Trophoblast cell (in vitro differentiated cells and primary cell): ENCODE results near the gene REP15.

Experiments
- DNase-seq, 2 donors: peaks; one replicate each; pipeline ENCODE4 v3.0.0-alpha.2; 2016
- H2AFZ ChIP-seq: 2 replicates; pipeline ENCODE4 v1.6.1; 2013; ENCODE audit warnings: low read length, moderate library complexity, mild to moderate bottlenecking; ENCODE audit not compliant: insufficient read depth, poor library complexity
- H2AK5ac ChIP-seq: 2 replicates; pipeline ENCODE4 v1.6.1; 2013; ENCODE audit warnings: mild to moderate bottlenecking, low read length
- H2BK120ac ChIP-seq: 2 replicates; pipeline ENCODE4 v1.6.1; 2013; ENCODE audit warnings: low read length, mild to moderate bottlenecking, moderate library complexity; ENCODE audit not compliant: insufficient read depth, poor library complexity
- H2BK12ac ChIP-seq: 2 replicates; pipeline ENCODE4 v1.6.1; 2013; ENCODE audit warnings: mild to moderate bottlenecking, low read length, moderate library complexity
- H2BK5ac ChIP-seq: 2 replicates; pipeline ENCODE4 v1.6.1; 2013; ENCODE audit warnings: low read length, low read depth, moderate library complexity, mild to moderate bottlenecking; ENCODE audit not compliant: poor library complexity
- H3K14ac ChIP-seq: 2 replicates; pipeline ENCODE4 v1.6.1; 2013; ENCODE audit warnings: mild to moderate bottlenecking, low read length
- H3K18ac ChIP-seq: 2 replicates; pipeline ENCODE4 v1.6.1; 2013; ENCODE audit warnings: mild to moderate bottlenecking, low read length
- H3K23ac ChIP-seq: 2 replicates; pipeline ENCODE4 v1.6.1; 2013; ENCODE audit warnings: low read length
- H3K27ac ChIP-seq: 2 replicates; pipeline ENCODE4 v1.5.1; 2013; ENCODE audit warnings: low read depth, mild to moderate bottlenecking, inconsistent platforms, low read length, moderate library complexity
- H3K27me3 ChIP-seq: 2 replicates; pipeline ENCODE4 v1.6.1; 2013; ENCODE audit warnings: inconsistent platforms, mild to moderate bottlenecking, low read length, moderate library complexity; ENCODE audit not compliant: insufficient read depth
- H3K36me3 ChIP-seq, 2 experiments: 1 replicate in 1 of 2; 2 replicates in 1 of 2; pipeline ENCODE4 v1.6.1; 2013; ENCODE audit warnings: low read length in 2 of 2, mild to moderate bottlenecking in 2 of 2, moderate library complexity in 1 of 2; ENCODE audit not compliant: insufficient read depth in 2 of 2, control insufficient read depth in 1 of 2
- H3K4ac ChIP-seq: 2 replicates; pipeline ENCODE4 v1.6.1; 2013; ENCODE audit warnings: low read depth, mild to moderate bottlenecking, low read length, moderate library complexity
- H3K4me1 ChIP-seq, 2 experiments: 1 replicate in 1 of 2; 2 replicates in 1 of 2; pipeline ENCODE4 v1.6.1; 2013; ENCODE audit warnings: low read length in 2 of 2, mild to moderate bottlenecking in 2 of 2, moderate library complexity in 1 of 2; ENCODE audit not compliant: insufficient read depth in 2 of 2, control insufficient read depth in 1 of 2
- H3K4me2 ChIP-seq: 2 replicates; pipeline ENCODE4 v1.6.1; 2013; ENCODE audit warnings: inconsistent platforms, mild to moderate bottlenecking, low read length, moderate library complexity
- H3K4me3 ChIP-seq: 2 replicates; pipeline ENCODE4 v1.5.1; 2013; ENCODE audit warnings: mild to moderate bottlenecking, low read depth, low read length, inconsistent platforms
- H3K79me1 ChIP-seq: one replicate; pipeline ENCODE4 v1.6.1; 2013; ENCODE audit warnings: low read length
- H3K79me2 ChIP-seq: 2 replicates; pipeline ENCODE4 v1.6.1; 2013; ENCODE audit warnings: low read length, mild to moderate bottlenecking; ENCODE audit not compliant: control insufficient read depth, insufficient read depth, poor library complexity
- H3K9ac ChIP-seq: 2 replicates; pipeline ENCODE4 v1.6.1; 2013; ENCODE audit warnings: mild to moderate bottlenecking, low read length
- H3K9me3 ChIP-seq: 2 replicates; pipeline ENCODE4 v1.6.1; 2013; ENCODE audit warnings: low read depth, mild to moderate bottlenecking, control low read depth, inconsistent platforms, low read length; ENCODE audit not compliant: insufficient read depth
- H4K12ac ChIP-seq: 2 replicates; pipeline ENCODE4 v1.6.1; 2013; ENCODE audit warnings: low read depth, mild to moderate bottlenecking, low read length, moderate library complexity
- H4K8ac ChIP-seq: 2 replicates; pipeline ENCODE4 v1.6.1; 2013; ENCODE audit warnings: low read depth, mild to moderate bottlenecking, low read length, moderate library complexity
- H4K91ac ChIP-seq: one replicate; pipeline ENCODE4 v1.6.1; 2013; ENCODE audit warnings: low read depth, mild to moderate bottlenecking, low read length, moderate library complexity
- WGBS: extraction: QIAGEN DNeasy Blood & Tissue Kit; methylation state at CpG from one replicate; pipeline ENCODE4 v1.1.7; 2013; ENCODE audit warnings: missing lambda C conversion rate; ENCODE audit not compliant: insufficient read length, insufficient coverage; ENCODE audit errors: extremely low coverage; 5-methylcytosine and 5-hydroxymethylcytosine counted together

REP15 gene

DNA sequence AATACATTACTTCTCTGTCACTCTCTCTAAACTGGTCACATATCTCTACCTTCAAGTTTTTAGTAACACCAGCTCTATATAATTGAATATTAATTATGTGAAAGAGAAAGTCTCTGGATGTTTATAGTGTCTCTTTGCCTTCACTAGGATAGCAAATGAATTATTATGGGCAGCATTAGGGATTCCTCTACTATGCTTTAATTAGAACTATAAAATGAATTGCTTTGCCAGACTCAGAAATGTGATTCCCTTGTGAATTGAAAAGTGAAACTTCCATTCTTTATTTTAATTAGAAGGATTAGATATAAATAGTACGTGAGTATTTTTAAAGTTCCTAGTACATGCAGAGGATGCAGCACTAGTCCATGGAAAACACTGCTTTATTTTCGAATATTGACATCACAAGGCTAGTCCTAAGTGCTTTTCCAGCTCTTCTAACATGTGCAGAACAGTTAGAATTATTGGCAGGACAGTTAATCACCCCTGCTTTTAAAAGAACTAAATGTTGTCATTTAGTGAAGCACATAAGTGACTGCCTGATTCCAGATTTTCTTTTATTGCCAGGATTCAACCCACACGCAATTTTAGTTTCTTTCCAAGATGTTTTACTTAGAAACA lies 23.0 kb upstream of the REP15 start:
- Histone ChIP-seq H3K4ac (no peak overlapping the region), H4K12ac (no peak overlapping the region), H3K79me1 (no peaks in the 10 kb centered on the region), H2BK12ac (no peak overlapping the region), H2BK120ac (no peak overlapping the region), H2BK5ac (no peak overlapping the region), H4K91ac (no peak overlapping the region), H3K27me3 (no peaks in the 10 kb centered on the region), H2AFZ (no peak overlapping the region), H3K79me2 (no peaks in the 10 kb centered on the region), H3K9ac (no peak overlapping the region), H3K4me3 (no peak overlapping the region), H3K27ac (no peak overlapping the region), H3K18ac (no peak overlapping the region), H3K9me3 (no peaks in the 10 kb centered on the region), H2AK5ac (no peak overlapping the region), H3K36me3 (peaks cover 18 to 29% of the 10 kb centered on the region in 2 experiments), H3K14ac (no peak overlapping the region), H3K4me1 (no peaks in the 10 kb centered on the region), H3K4me2 (no peak overlapping the region), H3K23ac (no peak overlapping the region), H4K8ac (no peak overlapping the region)
- no peak for DNase-seq
- WGBS: no CpG with 5 or more reads among the region's 3 CpGs

- Histone ChIP-seq H3K79me1 (no peaks in the 10 kb centered on the region), H2AK5ac (no peak overlapping the region), H3K27ac (no peak overlapping the region), H3K36me3 (peaks cover 22 to 34% of the 10 kb centered on the region in 2 experiments), H3K14ac (no peak overlapping the region), H3K23ac (no peak overlapping the region), H4K91ac (no peak overlapping the region), H3K79me2 (no peaks in the 10 kb centered on the region), H3K4me2 (no peak overlapping the region), H4K8ac (no peak overlapping the region), H3K4ac (no peak overlapping the region), H3K4me3 (no peak overlapping the region), H3K18ac (no peak overlapping the region), H4K12ac (no peak overlapping the region), H2BK5ac (no peak overlapping the region), H2AFZ (no peak overlapping the region), H3K9ac (no peak overlapping the region), H3K27me3 (no peaks in the 10 kb centered on the region), H3K4me1 (no peaks in the 10 kb centered on the region), H3K9me3 (no peaks in the 10 kb centered on the region), H2BK120ac (no peak overlapping the region), H2BK12ac (no peak overlapping the region)
- no peak for DNase-seq
- WGBS: no CpG with 5 or more reads among the region's 2 CpGs
These were observed 21.3 kb upstream of the REP15 start for GRCh38 chr12:27674989-27675388.

GRCh38 chr12:27680619-27681018 lies 15.6 kb upstream of the REP15 start:
- no peaks in the 10 kb centered on the region for H3K79me2 ChIP-seq
- no peak overlapping the region for H3K14ac ChIP-seq
- no peak overlapping the region for H2AFZ ChIP-seq
- no peak overlapping the region for H3K4me3 ChIP-seq
- no peak overlapping the region for H4K91ac ChIP-seq
- H3K9me3 ChIP-seq: no peaks in the 10 kb centered on the region
- no peak overlapping the region for H3K18ac ChIP-seq
- no peak overlapping the region for H4K12ac ChIP-seq
- no peak overlapping the region for H3K27ac ChIP-seq
- no peak overlapping the region for H3K9ac ChIP-seq
- DNase-seq: no peak
- H3K4ac ChIP-seq: no peak overlapping the region
- H3K23ac ChIP-seq: no peak overlapping the region
- H3K4me1 ChIP-seq: no peaks in the 10 kb centered on the region
- no peak overlapping the region for H2BK12ac ChIP-seq
- no peaks in the 10 kb centered on the region for H3K27me3 ChIP-seq
- H2BK5ac ChIP-seq: no peak overlapping the region
- no peak overlapping the region for H2BK120ac ChIP-seq
- no peaks in the 10 kb centered on the region for H3K79me1 ChIP-seq
- H4K8ac ChIP-seq: no peak overlapping the region
- H3K36me3 ChIP-seq: peaks cover 26 to 50% of the 10 kb centered on the region in 2 experiments
- H2AK5ac ChIP-seq: no peak overlapping the region
- no peak overlapping the region for H3K4me2 ChIP-seq

- Histone ChIP-seq H3K4me3 (no peak overlapping the region), H3K79me1 (no peaks in the 10 kb centered on the region), H3K27me3 (no peaks in the 10 kb centered on the region), H3K9ac (no peak overlapping the region), H3K18ac (no peak overlapping the region), H2AFZ (no peak overlapping the region), H3K79me2 (no peaks in the 10 kb centered on the region), H3K4me1 (no peaks in the 10 kb centered on the region), H2BK120ac (no peak overlapping the region), H3K27ac (no peak overlapping the region), H4K12ac (no peak overlapping the region), H4K91ac (no peak overlapping the region), H3K14ac (no peak overlapping the region), H4K8ac (no peak overlapping the region), H3K23ac (no peak overlapping the region), H2BK5ac (no peak overlapping the region), H3K9me3 (no peaks in the 10 kb centered on the region), H2AK5ac (no peak overlapping the region), H3K36me3 (peaks cover 19 to 48% of the 10 kb centered on the region in 2 experiments), H3K4me2 (no peak overlapping the region), H2BK12ac (no peak overlapping the region), H3K4ac (no peak overlapping the region)
- WGBS: no CpG with 5 or more reads among the region's 2 CpGs
- no peak for DNase-seq
These were observed 13.7 kb upstream of the REP15 start for GRCh38 chr12:27682534-27682933.
